ENCODE results near the gene KIT.

DNA sequence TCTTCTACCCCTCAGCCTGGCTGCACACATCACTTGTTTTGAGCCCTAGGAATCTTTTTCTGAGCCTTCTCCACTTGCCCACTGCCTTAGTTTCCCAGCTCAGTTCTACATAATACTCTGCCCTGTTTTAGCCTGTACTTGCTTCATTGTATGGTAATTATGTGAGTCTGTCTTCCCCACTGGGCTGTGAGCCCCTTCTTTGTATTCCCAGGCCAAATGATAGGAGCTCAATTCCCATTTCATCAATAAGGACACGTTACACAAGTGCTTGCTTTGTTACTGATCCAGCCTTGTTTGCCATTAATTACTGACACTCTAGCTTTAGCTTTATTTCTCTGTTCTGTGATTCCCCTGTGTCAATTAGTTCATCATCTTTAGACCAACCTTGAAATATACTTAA is 28.1 kb downstream of the KIT start:
- TF ChIP-seq GATA3 (IDR thresholded peaks at IDR 0.05; ENCODE audit: low read depth, low read length): no peak
- no peak for TF ChIP-seq GATA2 (IDR thresholded peaks at IDR 0.05; ENCODE audit: low read depth, low read length)
